Activated CD8-positive, alpha-beta memory T cell treated with anti-CD3 and anti-CD28 coated beads, Interleukin-2, amount 10 ng/mL, durations not matched to agents 7 days and 5 days (primary cell): ENCODE measurements around the gene GDPGP1. TPM values are rescaled to one million over a fixed set of nuclear protein-coding genes. Genes with fewer than 3 reads are reported as not detected.
"Not testable (repeated sequence)": the region's sequence is repeated elsewhere in the genome, so short reads cannot be mapped to it uniquely, and the experiment has no call there.

Experiments used
- ATAC-seq: fragments of 150-1000 bp; cut with Tn5 transposase; one replicate; pipeline ENCODE4 v1.10.0; 2021; ENCODE audit warnings: moderate library complexity
- CTCF ChIA-PET: fragments of 350-600 bp; sonication (Branson Sonifier 250); formaldehyde crosslinking; loops from one replicate; lab custom pipeline; 2021; ENCODE audit warnings: antibody characterized with exemption; lab: Charles Lee
- DNase-seq: peaks from one replicate; pipeline ENCODE4 v3.0.0-alpha.2; 2020
- H3K27ac Mint-ChIP-seq: one replicate; pipeline ENCODE4 v1.8.0; 2021; ENCODE audit warnings: mild to moderate bottlenecking, mixed read lengths
- H3K27me3 Mint-ChIP-seq: one replicate; pipeline ENCODE4 v1.8.0; 2021; ENCODE audit warnings: mixed read lengths
- H3K36me3 Mint-ChIP-seq: one replicate; pipeline ENCODE4 v1.8.0; 2021; ENCODE audit warnings: mild to moderate bottlenecking, mixed read lengths
- H3K4me1 Mint-ChIP-seq: one replicate; pipeline ENCODE4 v1.8.0; 2021; ENCODE audit warnings: mixed read lengths
- H3K4me3 Mint-ChIP-seq: one replicate; pipeline ENCODE4 v1.8.0; 2021; ENCODE audit warnings: mild to moderate bottlenecking, moderate library complexity, mixed read lengths
- H3K9me3 Mint-ChIP-seq: one replicate; pipeline ENCODE4 v1.8.0; 2022; ENCODE audit warnings: low read depth, mixed read lengths
- total RNA-seq, 2 experiments: library from RNA; stranded (reverse); gene quantifications; one replicate each; pipeline ENCODE4 v1.2.3, GENCODE V29; 2021

GDPGP1 gene
- total RNA-seq, 2 experiments from 2014 or later, result 7.0 to 9.8 TPM

- no peak for ATAC-seq
- DNase-seq, result peak; percentile 68
- peak overlapping the region; percentile 94 for H3K4me3 Mint-ChIP-seq
- H3K4me1 Mint-ChIP-seq, result peaks cover 40% of the 10 kb centered on the region
- no peaks in the 10 kb centered on the region for H3K27me3 Mint-ChIP-seq
- H3K9me3 Mint-ChIP-seq, result no peaks in the 10 kb centered on the region
- H3K27ac Mint-ChIP-seq, result peak overlapping the region; percentile 99
- peaks cover 19% of the 10 kb centered on the region for H3K36me3 Mint-ChIP-seq
- CTCF ChIA-PET, result no interaction called here
Observed at GRCh38 chr15:90264671-90265070, 30.7 kb downstream of the GDPGP1 start.

GRCh38 chr15:90265271-90266060 is 31.5 kb downstream of the GDPGP1 start, which contains the start of gene NGRN:
Gene NGRN (plus strand): TSS chr15:90265672. CDS start chr15:90265713, 41 bp downstream.
- peaks cover 44% of the 10 kb centered on the region for H3K4me1 Mint-ChIP-seq

GRCh38 chr15:90266061-90266431 is 32.0 kb downstream of the GDPGP1 start:
- CTCF ChIA-PET, result interaction anchor here (0.8 to 0.9 kb wide), 4 partner anchors 32 to 109 kb away, joined by 3 to 4 read pairs (median 3); partner anchors contain the start of genes CIB1, GDPGP1 and SEMA4B
- peak; percentile 74 for DNase-seq
- peaks cover 48% of the 10 kb centered on the region for H3K4me1 Mint-ChIP-seq

More at GRCh38 chr15:90265271-90266060, 31.5 kb downstream of the GDPGP1 start, which contains the start of gene NGRN:
- H3K27ac Mint-ChIP-seq, result peak within 1 kb of the TSS; percentile 99
- H3K9me3 Mint-ChIP-seq, result no peaks in the 10 kb centered on the region
- H3K4me3 Mint-ChIP-seq, result peak within 1 kb of the TSS; percentile 94
- H3K27me3 Mint-ChIP-seq, result no peaks in the 10 kb centered on the region
- CTCF ChIA-PET, result interaction anchor here (0.8 to 0.9 kb wide), 3 partner anchors 32 to 108 kb away, joined by 3 to 4 read pairs (median 3); partner anchors contain the start of genes CIB1, GDPGP1 and SEMA4B
- ATAC-seq, result peak; percentile 90
- peak; percentile 97 for DNase-seq
- peaks cover 26% of the 10 kb centered on the region for H3K36me3 Mint-ChIP-seq

DNA sequence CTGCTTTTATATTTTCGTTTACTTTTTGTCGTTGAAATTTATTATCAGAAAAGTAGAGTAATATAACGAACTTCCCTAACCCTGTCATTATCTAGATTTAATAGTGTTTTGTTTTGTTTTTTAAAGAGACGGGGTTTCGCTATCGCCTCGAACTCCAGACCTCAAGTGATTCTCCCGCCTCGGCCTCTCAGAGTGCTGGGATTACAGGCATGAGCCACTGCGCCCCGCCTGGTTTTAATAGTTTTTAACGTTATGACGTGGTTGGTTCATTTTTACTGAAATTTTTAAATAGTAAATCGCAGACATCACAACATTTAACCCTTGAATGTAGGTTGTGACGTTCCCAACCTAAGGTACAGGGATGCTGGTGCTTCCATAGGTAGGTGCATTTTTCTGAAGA is 32.5 kb downstream of the GDPGP1 start:
- no peak for ATAC-seq
- peaks cover 52% of the 10 kb centered on the region for H3K4me1 Mint-ChIP-seq
- H3K36me3 Mint-ChIP-seq, result peaks cover 34% of the 10 kb centered on the region
- peak; percentile 60 for DNase-seq
- no peaks in the 10 kb centered on the region for H3K27me3 Mint-ChIP-seq
- H3K4me3 Mint-ChIP-seq, result peak overlapping the region; percentile 94
- H3K27ac Mint-ChIP-seq, result peak overlapping the region; percentile 99
- no peaks in the 10 kb centered on the region for H3K9me3 Mint-ChIP-seq
- CTCF ChIA-PET, result interaction anchor here (0.7 to 2.0 kb wide), 5 partner anchors 33 to 126 kb away, joined by 3 to 12 read pairs (median 3); partner anchors contain the start of genes CIB1 and GDPGP1

More at GRCh38 chr15:90266061-90266431, 32.0 kb downstream of the GDPGP1 start:
- no peaks in the 10 kb centered on the region for H3K9me3 Mint-ChIP-seq
- peak overlapping the region; percentile 99 for H3K27ac Mint-ChIP-seq
- H3K4me3 Mint-ChIP-seq, result peak overlapping the region; percentile 94
- H3K27me3 Mint-ChIP-seq, result no peaks in the 10 kb centered on the region
- H3K36me3 Mint-ChIP-seq, result peaks cover 29% of the 10 kb centered on the region
- ATAC-seq, result peak; percentile 28

DNA sequence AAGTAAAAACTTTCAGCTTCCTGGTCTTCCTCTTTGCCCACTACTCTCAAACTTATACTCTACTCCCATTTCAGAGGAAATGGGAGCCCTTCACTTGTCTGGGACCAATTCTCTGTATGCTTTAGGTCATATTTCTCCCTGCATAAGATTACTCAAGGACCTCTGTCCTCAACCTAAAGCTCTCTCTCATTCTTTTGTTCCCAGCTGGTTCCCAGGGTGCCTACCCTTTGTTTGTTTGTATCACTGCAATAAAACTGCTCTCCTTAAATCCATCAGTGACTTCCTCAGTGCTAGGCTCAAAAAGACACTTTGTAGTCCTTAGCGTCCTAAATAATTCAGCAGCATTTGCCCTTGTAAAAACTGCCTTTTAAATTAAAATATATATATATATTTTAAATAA is 34.4 kb downstream of the GDPGP1 start:
- Mint-ChIP-seq H3K4me1 (peaks cover 59% of the 10 kb centered on the region), H3K9me3 (no peaks in the 10 kb centered on the region), H3K27me3 (no peaks in the 10 kb centered on the region), H3K4me3 (peak overlapping the region; percentile 94), H3K27ac (peak overlapping the region; percentile 2), H3K36me3 (peaks cover 41% of the 10 kb centered on the region)
- DNase-seq (no peak), ATAC-seq (no peak)
- CTCF ChIA-PET, result interaction anchor here (0.8 to 2.0 kb wide), 10 partner anchors 18 to 52 kb away, joined by 3 to 12 read pairs (median 4); no protein-coding TSS in a partner anchor

- CTCF ChIA-PET, result interaction anchor here (1.2 to 2.0 kb wide), 3 partner anchors 10 to 37 kb away, joined by 3 to 5 read pairs (median 4); partner anchors contain the start of genes CIB1 and GDPGP1
- no peak overlapping the region for H3K27ac Mint-ChIP-seq
- DNase-seq (no peak), ATAC-seq (no peak)
- H3K27me3 Mint-ChIP-seq, result no peaks in the 10 kb centered on the region
- peaks cover 48% of the 10 kb centered on the region for H3K36me3 Mint-ChIP-seq
- peaks cover 46% of the 10 kb centered on the region for H3K4me1 Mint-ChIP-seq
- H3K9me3 Mint-ChIP-seq, result no peaks in the 10 kb centered on the region
- H3K4me3 Mint-ChIP-seq, result no peak overlapping the region
Observed at GRCh38 chr15:90270502-90271150, 36.6 kb downstream of the GDPGP1 start.

DNA sequence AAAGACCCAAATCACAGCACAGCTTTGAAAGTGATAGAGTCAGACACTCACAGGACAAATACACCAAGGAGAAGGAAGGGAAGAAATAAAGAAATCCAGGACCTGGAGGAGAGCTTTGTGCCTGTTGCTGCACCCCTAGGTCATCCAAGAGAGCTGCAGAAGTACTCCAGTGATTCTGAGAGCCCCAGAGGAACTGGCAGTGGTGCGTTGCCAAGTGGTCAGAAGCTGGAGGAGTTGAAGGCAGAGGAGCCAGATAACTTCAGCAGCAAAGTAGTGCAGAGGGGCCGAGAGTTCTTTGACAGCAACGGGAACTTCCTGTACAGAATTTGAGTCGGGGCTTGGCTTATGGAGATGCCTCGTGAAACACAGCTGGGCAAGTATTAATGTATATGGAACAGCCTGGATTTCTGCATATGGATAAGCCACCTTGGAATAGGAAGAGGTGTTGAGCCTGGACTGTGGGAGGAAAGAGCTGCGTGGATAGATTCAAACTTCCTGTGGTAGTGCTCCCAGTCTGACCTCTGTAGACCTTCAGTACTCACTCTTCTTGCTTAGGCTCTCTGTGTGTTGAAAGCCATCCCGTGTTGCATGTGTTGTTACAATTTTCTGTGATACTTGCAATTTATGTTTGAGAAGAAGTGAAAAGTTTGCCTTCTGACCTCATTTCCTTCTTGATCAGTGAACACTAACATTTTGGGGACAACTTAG is 37.6 kb downstream of the GDPGP1 start:
- no peak for DNase-seq
- Mint-ChIP-seq H3K4me3 (no peak overlapping the region), H3K36me3 (peaks cover 49% of the 10 kb centered on the region), H3K27ac (peak overlapping the region; percentile 65), H3K4me1 (peaks cover 44% of the 10 kb centered on the region), H3K9me3 (no peaks in the 10 kb centered on the region), H3K27me3 (no peaks in the 10 kb centered on the region)
- CTCF ChIA-PET, result interaction anchor here (1.6 to 2.0 kb wide), 2 partner anchors 9 to 15 kb away, joined by 4 to 7 read pairs; no protein-coding TSS in a partner anchor
- no peak for ATAC-seq

- H3K9me3 Mint-ChIP-seq, H3K27ac Mint-ChIP-seq, ATAC-seq, CTCF ChIA-PET, H3K4me1 Mint-ChIP-seq, H3K27me3 Mint-ChIP-seq, DNase-seq, H3K4me3 Mint-ChIP-seq: not testable (repeated sequence)
- peaks cover 11% of the 10 kb centered on the region for H3K36me3 Mint-ChIP-seq
Observed at GRCh38 chr15:90278467-90278866, 44.5 kb downstream of the GDPGP1 start.

GRCh38 chr15:90280743-90281142 is 46.7 kb downstream of the GDPGP1 start:
- not testable (repeated sequence) for H3K27ac Mint-ChIP-seq
- CTCF ChIA-PET, result interaction anchor here (0.9 to 1.4 kb wide), 3 partner anchors 10 to 32 kb away, joined by 3 to 6 read pairs (median 4); partner anchors contain the start of gene TTLL13

DNA sequence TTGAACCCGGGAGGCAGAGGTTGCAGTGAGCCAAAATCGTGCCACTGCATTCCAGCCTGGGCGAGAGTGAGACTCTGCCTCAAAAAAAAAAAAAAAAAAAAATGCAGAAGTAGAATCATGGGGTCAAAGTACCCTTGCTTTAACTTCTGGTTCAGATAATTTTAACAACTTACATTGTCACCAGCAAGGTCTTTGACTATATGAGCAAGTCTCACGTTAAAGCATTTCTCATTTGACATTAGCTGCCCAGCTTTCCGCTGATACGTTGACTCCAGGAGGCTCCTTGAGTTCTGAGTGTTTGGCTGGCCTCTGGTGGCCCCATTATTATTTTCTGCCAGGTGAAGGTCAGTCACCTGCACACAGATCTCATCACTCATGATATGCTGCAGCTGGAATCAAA is 47.6 kb downstream of the GDPGP1 start:
- not testable (repeated sequence) for H3K4me3 Mint-ChIP-seq, H3K36me3 Mint-ChIP-seq, H3K9me3 Mint-ChIP-seq, H3K27ac Mint-ChIP-seq, H3K27me3 Mint-ChIP-seq, H3K4me1 Mint-ChIP-seq, ATAC-seq
- DNase-seq, result peak; percentile 30
- CTCF ChIA-PET, result interaction anchor here (1.3 to 2.6 kb wide), 3 partner anchors 12 to 39 kb away, joined by 5 to 9 read pairs (median 7); no protein-coding TSS in a partner anchor

More at GRCh38 chr15:90280743-90281142, 46.7 kb downstream of the GDPGP1 start:
- not testable (repeated sequence) for H3K4me3 Mint-ChIP-seq, ATAC-seq, H3K4me1 Mint-ChIP-seq, H3K27me3 Mint-ChIP-seq, H3K9me3 Mint-ChIP-seq, H3K36me3 Mint-ChIP-seq
- peak; percentile 14 for DNase-seq

DNA sequence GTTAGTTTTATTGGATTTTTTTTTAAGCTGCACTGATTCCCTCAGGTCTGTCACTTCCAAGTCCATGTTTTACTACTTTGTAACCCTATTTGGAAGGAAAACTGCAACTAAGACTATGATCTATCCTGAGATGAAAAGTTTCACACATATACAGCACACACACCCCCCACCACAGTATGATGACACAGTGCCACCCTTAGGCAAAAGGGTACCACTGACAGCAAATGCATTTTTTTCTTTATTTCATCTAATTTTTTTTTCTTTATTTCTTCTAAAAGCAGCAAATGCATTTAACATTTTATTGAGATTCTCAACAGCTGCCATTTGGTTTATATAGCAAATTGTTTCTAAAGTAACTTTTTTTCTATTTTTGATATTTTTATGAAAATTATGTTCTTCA is 52.7 kb downstream of the GDPGP1 start:
- ATAC-seq, result peak; percentile 76
- peak; percentile 57 for DNase-seq
- H3K36me3 Mint-ChIP-seq, result no peaks in the 10 kb centered on the region
- CTCF ChIA-PET, result interaction anchor here (0.7 to 2.1 kb wide), 10 partner anchors 15 to 195 kb away, joined by 3 to 7 read pairs (median 4); partner anchors contain the start of gene TTLL13
- H3K27me3 Mint-ChIP-seq, result peaks cover 2% of the 10 kb centered on the region
- no peaks in the 10 kb centered on the region for H3K9me3 Mint-ChIP-seq
- peaks cover 4% of the 10 kb centered on the region for H3K4me1 Mint-ChIP-seq
- no peak overlapping the region for H3K27ac Mint-ChIP-seq
- no peak overlapping the region for H3K4me3 Mint-ChIP-seq

DNA sequence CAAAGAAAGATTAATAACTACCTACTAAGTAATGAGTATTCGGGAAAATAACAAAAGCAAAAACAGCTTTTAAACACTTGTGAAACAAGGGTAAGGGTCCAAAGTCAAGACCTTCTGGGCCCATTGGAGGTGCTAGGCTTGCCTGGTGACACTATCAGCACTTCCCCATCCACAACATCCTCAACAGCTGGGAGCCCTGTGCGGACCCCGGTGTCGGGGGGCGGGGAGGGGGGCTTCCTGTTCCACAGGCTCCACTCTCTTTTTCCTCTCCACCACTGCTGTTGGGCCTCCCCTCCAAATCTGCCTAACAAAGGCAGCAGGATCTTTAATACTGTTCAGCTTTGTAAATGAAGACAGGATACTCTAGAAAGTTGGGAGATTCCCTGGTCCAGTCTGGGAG is 53.1 kb downstream of the GDPGP1 start:
- ATAC-seq (no peak), DNase-seq (peak; percentile 26)
- Mint-ChIP-seq H3K9me3 (no peaks in the 10 kb centered on the region), H3K4me3 (no peak overlapping the region), H3K27me3 (peaks cover 2% of the 10 kb centered on the region), H3K4me1 (peaks cover 5% of the 10 kb centered on the region), H3K27ac (no peak overlapping the region), H3K36me3 (no peaks in the 10 kb centered on the region)
- CTCF ChIA-PET, result interaction anchor here (0.8 to 2.1 kb wide), 9 partner anchors 15 to 195 kb away, joined by 3 to 7 read pairs (median 5); partner anchors contain the start of gene TTLL13
